GM23338 (cell line): ENCODE measurements around the gene DGLUCY. TPM values are rescaled to one million over a fixed set of nuclear protein-coding genes. Genes with fewer than 3 reads are reported as not detected.

ENCODE experiments used
- ATAC-seq: fragments of 200-7000 bp; cut with Tn5 transposase; 3 replicates; pipeline ENCODE4 v1.9.1; 2020
- DNase-seq: peaks from one replicate; pipeline ENCODE4 v3.0.0-alpha.2; 2015; ENCODE audit warnings: low spot score
- H2AFZ ChIP-seq: fragments of 200-600 bp; sonication (generic); 2 replicates; pipeline ENCODE4 v1.8.0; 2016; ENCODE audit warnings: antibody characterized with exemption, mild to moderate bottlenecking, moderate library complexity
- H3F3A ChIP-seq: fragments of 200-600 bp; sonication (generic); replicated peaks from 2 replicates; pipeline ENCODE4 v1.8.0; 2017; ENCODE audit warnings: antibody characterized with exemption, mixed run types, low read depth
- H3K27ac ChIP-seq: fragments of 200-600 bp; sonication (generic); 2 replicates; pipeline ENCODE4 v1.6.1; 2016; ENCODE audit warnings: low read depth
- H3K27me3 ChIP-seq: fragments of 200-600 bp; sonication (generic); 2 replicates; pipeline ENCODE4 v1.8.0; 2016; ENCODE audit warnings: mild to moderate bottlenecking, mixed run types, moderate library complexity; ENCODE audit not compliant: insufficient read depth
- H3K36me3 ChIP-seq: fragments of 200-600 bp; sonication (generic); 2 replicates; pipeline ENCODE4 v1.8.0; 2016; ENCODE audit warnings: mild to moderate bottlenecking; ENCODE audit not compliant: insufficient read depth
- H3K4me1 ChIP-seq: fragments of 200-600 bp; sonication (generic); 2 replicates; pipeline ENCODE4 v1.8.0; 2016; ENCODE audit warnings: mild to moderate bottlenecking, moderate library complexity; ENCODE audit not compliant: insufficient read depth
- H3K4me2 ChIP-seq: fragments of 200-600 bp; sonication (generic); 2 replicates; pipeline ENCODE4 v1.7.1; 2017; ENCODE audit warnings: mixed run types
- H3K4me3 ChIP-seq: fragments of 200-600 bp; sonication (generic); 2 replicates; pipeline ENCODE4 v1.6.1; 2016; ENCODE audit warnings: mixed run types
- H3K79me2 ChIP-seq: fragments of 200-600 bp; sonication (generic); replicated peaks from 2 replicates; pipeline ENCODE4 v1.8.0; 2017; ENCODE audit warnings: mild to moderate bottlenecking; ENCODE audit not compliant: insufficient read depth
- H3K9me2 ChIP-seq: fragments of 200-600 bp; sonication (generic); 2 replicates; pipeline ENCODE4 v1.8.0; 2017; ENCODE audit not compliant: insufficient read depth
- H4K20me1 ChIP-seq: fragments of 200-600 bp; sonication (generic); replicated peaks from 2 replicates; pipeline ENCODE4 v1.8.0; 2017; ENCODE audit warnings: mild to moderate bottlenecking; ENCODE audit not compliant: insufficient read depth
- H3K27ac Mint-ChIP-seq: 2 replicates; pipeline ENCODE4 v1.8.0; 2020; ENCODE audit warnings: inconsistent platforms, mild to moderate bottlenecking, moderate library complexity, mixed read lengths
- H3K27me3 Mint-ChIP-seq: 3 replicates; pipeline ENCODE4 v1.8.0; 2022; ENCODE audit warnings: low read depth, mild to moderate bottlenecking, moderate library complexity, mixed read lengths, inconsistent platforms; ENCODE audit not compliant: insufficient read depth, poor library complexity
- H3K36me3 Mint-ChIP-seq: 3 replicates; pipeline ENCODE4 v1.8.0; 2021; ENCODE audit warnings: low read depth, mild to moderate bottlenecking, inconsistent platforms, moderate library complexity, mixed read lengths
- H3K4me1 Mint-ChIP-seq: 3 replicates; pipeline ENCODE4 v1.8.0; 2020; ENCODE audit warnings: mild to moderate bottlenecking, inconsistent platforms, mixed read lengths
- H3K4me3 Mint-ChIP-seq: 3 replicates; pipeline ENCODE4 v1.8.0; 2021; ENCODE audit warnings: moderate library complexity, mild to moderate bottlenecking, inconsistent platforms, mixed read lengths
- H3K9me3 Mint-ChIP-seq: 3 replicates; pipeline ENCODE4 v1.8.0; 2020; ENCODE audit warnings: moderate library complexity, mild to moderate bottlenecking, inconsistent platforms, mixed read lengths
- CTCF ChIP-seq, 2 experiments: fragments of 200-600 bp in 1 of 2; sonication (generic) in 1 of 2; conservative IDR thresholded peaks; 2 replicates each; pipeline versions ENCODE4 v1.5.1 to v1.6.1; 2016 to 2017; ENCODE audit warnings: antibody characterized with exemption in 2 of 2, low read depth in 2 of 2, mild to moderate bottlenecking in 2 of 2, moderate library complexity in 1 of 2
- EZH2phosphoT487 ChIP-seq: fragments of 200-600 bp; sonication (generic); IDR thresholded peaks from one replicate; pipeline ENCODE4 v1.8.1; 2018; ENCODE audit warnings: antibody characterized with exemption; ENCODE audit not compliant: unreplicated experiment
- NANOG ChIP-seq: IDR thresholded peaks from 2 replicates; pipeline ENCODE4 v1.6.1; 2016; ENCODE audit warnings: antibody characterized with exemption, borderline replicate concordance
- POLR2AphosphoS5 ChIP-seq: IDR thresholded peaks from 2 replicates; pipeline ENCODE4 v1.6.1; 2016; ENCODE audit warnings: antibody characterized with exemption, low read depth
- ZNF114 ChIP-seq: fragments of 250-450 bp; sonication (Bioruptor Pico); IDR thresholded peaks from 2 replicates; pipeline ENCODE4 v1.5.0; 2020; ENCODE audit warnings: mild to moderate bottlenecking, moderate library complexity
- ZNF331 ChIP-seq: fragments of 250-450 bp; sonication (Bioruptor Pico); IDR thresholded peaks from 2 replicates; pipeline ENCODE4 v1.5.0; 2020; ENCODE audit warnings: low read depth, mild to moderate bottlenecking, moderate library complexity
- ZNF462 ChIP-seq: fragments of 250-450 bp; sonication (Bioruptor Pico); IDR thresholded peaks from 2 replicates; pipeline ENCODE4 v1.5.0; 2020; ENCODE audit warnings: mild to moderate bottlenecking, moderate library complexity
- polyA plus RNA-seq: library from polyadenylated mRNA; unstranded; fragments of >200 nt; fragmentation: Nextera tagmentation; extraction: Ambion mirVana; gene quantifications from 2 replicates; pipeline ENCODE4 v1.2.1, GENCODE V29; 2016
- total RNA-seq: library from RNA; depleted of rRNA; stranded (reverse); fragments of >200 nt; shearing (Covaris generic); gene quantifications from 2 replicates; pipeline ENCODE4 v1.2.3, GENCODE V29; 2014

The DGLUCY gene
- total and polyA plus RNA-seq, 2 experiments from 2014 or later = 14.6 to 31.6 TPM

GRCh38 chr14:91270188-91270587 is 156.3 kb downstream of the DGLUCY start (continued):
- TF ChIP-seq ZNF462 (CRISPR knock-in tag) (no peak), NANOG (no peak), EZH2phosphoT487 (no peak)

- peaks cover 2% of the 10 kb centered on the region; the same call in 1 of the 3 replicates for H3K4me1 Mint-ChIP-seq
- H3K4me3 Mint-ChIP-seq = no peak overlapping the region
- Histone ChIP-seq H3K36me3 (no peaks in the 10 kb centered on the region), H3K27ac (no peak overlapping the region), H4K20me1 (no peaks in the 10 kb centered on the region), H3K4me1 (no peaks in the 10 kb centered on the region), H3K79me2 (no peaks in the 10 kb centered on the region), H3K9me2 (no peaks in the 10 kb centered on the region), H3K27me3 (peaks cover 6% of the 10 kb centered on the region; the same call in 1 of the 2 replicates), H3K4me2 (no peak overlapping the region), H3K4me3 (no peak overlapping the region), H3F3A (no peaks in the 10 kb centered on the region), H2AFZ (no peak overlapping the region)
- no peak overlapping the region for H3K27ac Mint-ChIP-seq
- H3K9me3 Mint-ChIP-seq = no peaks in the 10 kb centered on the region; the same call in 2 of the 3 replicates
- DNase-seq (no peak), ATAC-seq (no peak)
- peaks cover 6% of the 10 kb centered on the region for H3K27me3 Mint-ChIP-seq
- peaks cover 5% of the 10 kb centered on the region; the same call in 2 of the 3 replicates for H3K36me3 Mint-ChIP-seq
- TF ChIP-seq POLR2AphosphoS5 = no peak
- TF ChIP-seq ZNF331 (CRISPR knock-in tag) = no peak
- TF ChIP-seq ZNF114 (CRISPR knock-in tag) = no peak
- TF ChIP-seq CTCF (conservative IDR thresholded peaks at IDR 0.05; ENCODE audit: low read depth in 2 of 2) = peak; percentile 8 to 45; a peak in 2 of 4 replicates
Measured at GRCh38 chr14:91270619-91271018, 156.7 kb downstream of the DGLUCY start.
